OCI-LY7 (cell line): ENCODE data around the gene AADACL3. TPM values are rescaled to one million over a fixed set of nuclear protein-coding genes. Genes with fewer than 3 reads are reported as not detected.

ENCODE experiments used
- Bru-seq: library from RNA; stranded (reverse); fragments of 400-500 nt; gene quantifications from one replicate; lab custom pipeline; 2021; lab: Mats Ljungman, UMichigan
- BruChase-seq, 2 experiments: library from RNA; stranded (reverse); fragments of 400-500 nt; gene quantifications; one replicate each; lab custom pipeline; 2021; lab: Mats Ljungman, UMichigan
- BruUV-seq: library from RNA; stranded (reverse); fragments of 400-500 nt; replicated peaks from 2 replicates; lab custom pipeline; 2021; lab: Mats Ljungman, UMichigan
- CTCF ChIA-PET: fragments of 300-600 bp; sonication (Branson Sonifier 250); formaldehyde crosslinking; loops from one replicate; lab custom pipeline; 2022; ENCODE audit warnings: antibody characterized with exemption; ENCODE audit not compliant: unreplicated experiment; lab: Charles Lee
- POLR2A ChIA-PET: fragments of 300-600 bp; sonication (Branson Sonifier 250); formaldehyde crosslinking; loops from one replicate; lab custom pipeline; 2022; ENCODE audit warnings: antibody characterized with exemption; lab: Charles Lee
- DNase-seq: peaks from one replicate; pipeline ENCODE4 v3.0.0-alpha.2; 2015; ENCODE audit warnings: low spot score
- H2AFZ ChIP-seq: fragments of 200-600 bp; sonication (generic), shearing (Covaris generic); 2 replicates; pipeline ENCODE4 v1.6.1; 2014; ENCODE audit warnings: mild to moderate bottlenecking, antibody characterized with exemption, low read length, moderate library complexity
- H3K27ac ChIP-seq: fragments of 200-600 bp; sonication (generic); 2 replicates; pipeline ENCODE4 v1.5.1; 2014; ENCODE audit warnings: mixed run types, low read depth, mild to moderate bottlenecking, moderate library complexity, low read length, inconsistent platforms; ENCODE audit not compliant: poor library complexity, severe bottlenecking
- H3K36me3 ChIP-seq: fragments of 200-600 bp; sonication (generic); 2 replicates; pipeline ENCODE4 v1.6.1; 2014; ENCODE audit warnings: mild to moderate bottlenecking, antibody characterized with exemption, low read length, moderate library complexity, mixed read lengths; ENCODE audit not compliant: insufficient read depth
- H3K4me1 ChIP-seq: fragments of 200-600 bp; sonication (generic); 2 replicates; pipeline ENCODE4 v1.5.1; 2014; ENCODE audit warnings: mild to moderate bottlenecking, low read length; ENCODE audit not compliant: insufficient read depth, poor library complexity, severe bottlenecking
- H3K4me2 ChIP-seq: fragments of 200-600 bp; sonication (generic); 2 replicates; pipeline ENCODE4 v1.6.1; 2014; ENCODE audit warnings: mild to moderate bottlenecking, low read length
- H3K4me3 ChIP-seq: fragments of 200-600 bp; sonication (generic); 2 replicates; pipeline ENCODE4 v1.5.1; 2014; ENCODE audit warnings: mild to moderate bottlenecking, low read depth, low read length; ENCODE audit not compliant: poor library complexity, severe bottlenecking
- H3K79me2 ChIP-seq: fragments of 200-600 bp; sonication (generic); 2 replicates; pipeline ENCODE4 v1.6.1; 2016; ENCODE audit warnings: low read depth, mild to moderate bottlenecking, low read length, moderate library complexity, mixed read lengths; ENCODE audit not compliant: insufficient read depth
- H3K9me2 ChIP-seq: fragments of 200-600 bp; sonication (generic); 2 replicates; pipeline ENCODE4 v1.6.1; 2016; ENCODE audit warnings: mild to moderate bottlenecking, low read length, mixed read lengths; ENCODE audit not compliant: insufficient read depth
- H3K9me3 ChIP-seq: fragments of 200-600 bp; sonication (generic); 2 replicates; pipeline ENCODE4 v1.6.1; 2014; ENCODE audit warnings: mild to moderate bottlenecking, mixed run types, low read length, mixed read lengths
- H4K20me1 ChIP-seq: fragments of 200-600 bp; sonication (generic); 2 replicates; pipeline ENCODE4 v1.6.1; 2014; ENCODE audit warnings: mild to moderate bottlenecking, antibody characterized with exemption, low read length, moderate library complexity, mixed read lengths; ENCODE audit not compliant: insufficient read depth
- CTCF ChIP-seq: fragments of 200-600 bp; sonication (generic); conservative IDR thresholded peaks from 2 replicates; pipeline ENCODE4 v1.5.1; 2014; ENCODE audit warnings: mild to moderate bottlenecking, antibody characterized with exemption, low read length, moderate library complexity, mixed read lengths
- EZH2phosphoT487 ChIP-seq: fragments of 200-600 bp; sonication (generic); IDR thresholded peaks from 2 replicates; pipeline ENCODE4 v1.6.1; 2018; ENCODE audit warnings: low read depth, borderline replicate concordance, mild to moderate bottlenecking, mixed run types, antibody characterized with exemption, low read length, moderate library complexity, mixed read lengths
- intact Hi-C: fragments of 100-400 bp; cut with micrococcal nuclease; formaldehyde crosslinking; loops from one replicate; pipeline ENCODE4 v1.10.0; 2022; ENCODE audit not compliant: unreplicated experiment
- long read RNA-seq: library from polyadenylated mRNA; stranded (forward); transcript quantifications from one replicate; pipeline ENCODE4 v2.0.0, GENCODE V29; 2022
- total RNA-seq, 2 experiments: library from RNA; depleted of rRNA in 1 of 2; stranded (reverse); fragments of >200 nt in 1 of 2; shearing (Covaris generic) in 1 of 2; gene quantifications; 2 replicates each; pipeline ENCODE4 v1.2.3, GENCODE V29; 2014 to 2022

The AADACL3 gene
- total RNA-seq (2014; rRNA removed; shearing (Covaris generic)): not detected in 2 replicates
- total RNA-seq (2022): not detected in 2 replicates
- Bru-seq, nascent RNA: not detected
- BruChase-seq, experiment 1, labeled RNA remaining after a 6-hour chase: not detected
- BruChase-seq, experiment 2, labeled RNA remaining after a 2-hour chase: not detected
- long read RNA-seq: 0 reads

DNA sequence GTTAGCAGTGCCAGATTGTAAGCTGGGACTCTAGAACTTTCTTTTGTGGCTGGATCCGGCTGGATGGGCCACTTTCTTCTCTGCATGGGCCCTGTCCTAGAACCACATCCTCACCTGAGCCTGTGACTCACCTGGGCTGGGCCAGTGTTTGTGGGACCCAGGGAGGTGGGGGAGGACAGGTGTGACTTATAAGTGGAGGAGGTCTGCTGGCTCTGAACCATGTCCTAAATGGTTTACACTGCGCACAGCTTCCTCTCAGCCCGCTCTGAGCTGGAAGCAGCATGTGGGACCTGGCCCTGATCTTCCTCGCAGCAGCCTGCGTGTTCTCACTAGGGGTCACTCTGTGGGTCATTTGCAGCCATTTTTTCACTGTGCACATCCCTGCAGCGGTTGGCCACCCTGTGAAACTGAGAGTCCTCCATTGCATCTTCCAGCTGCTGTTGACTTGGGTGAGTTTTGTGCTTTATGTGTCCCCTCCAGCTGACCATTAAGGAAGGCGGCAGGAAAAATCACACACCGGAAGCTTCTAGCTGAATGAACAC is at the start of gene AADACL3:
AADACL3 (plus strand) TSS at position 215 of the 542 bp plus-strand sequence; CDS start at position 282, 67 bp downstream.
- H4K20me1 ChIP-seq: no peaks in the 10 kb centered on the region
- H3K79me2 ChIP-seq: no peaks in the 10 kb centered on the region
- no peaks in the 10 kb centered on the region for H3K9me2 ChIP-seq
- H3K27ac ChIP-seq: no peak within 1 kb of the TSS
- TF ChIP-seq CTCF (no peak), EZH2phosphoT487 (no peak)
- H3K4me1 ChIP-seq: no peaks in the 10 kb centered on the region
- no peaks in the 10 kb centered on the region for H3K9me3 ChIP-seq
- ChIA-PET CTCF (interaction anchor here (0.6 kb wide), 1 partner anchor 15 kb away, joined by 3 read pairs; no protein-coding TSS in a partner anchor), POLR2A (interaction anchor here (0.6 kb wide), 1 partner anchor 743 kb away, joined by 3 read pairs; no protein-coding TSS in a partner anchor)
- no peak within 1 kb of the TSS for H3K4me3 ChIP-seq
- H3K4me2 ChIP-seq: no peak within 1 kb of the TSS
- H2AFZ ChIP-seq: no peak within 1 kb of the TSS
- H3K36me3 ChIP-seq: no peaks in the 10 kb centered on the region
- no TSS peak for BruUV-seq
- DNase-seq: no peak
- intact Hi-C loops: no loop called here

- Histone ChIP-seq H3K36me3 (no peaks in the 10 kb centered on the region), H4K20me1 (no peaks in the 10 kb centered on the region), H3K4me2 (no peak overlapping the region), H3K4me1 (no peaks in the 10 kb centered on the region), H3K27ac (no peak overlapping the region), H3K9me3 (no peaks in the 10 kb centered on the region), H3K4me3 (no peak overlapping the region), H3K9me2 (no peaks in the 10 kb centered on the region), H3K79me2 (no peaks in the 10 kb centered on the region), H2AFZ (no peak overlapping the region)
- BruUV-seq: no TSS peak
- POLR2A ChIA-PET: no interaction called here
- DNase-seq: no peak
- intact Hi-C loops: no loop called here
- CTCF ChIA-PET: no interaction called here
- no peak for TF ChIP-seq CTCF
Observed at GRCh38 chr1:12666141-12666735, 49.7 kb upstream of the AADACL3 start.

DNA sequence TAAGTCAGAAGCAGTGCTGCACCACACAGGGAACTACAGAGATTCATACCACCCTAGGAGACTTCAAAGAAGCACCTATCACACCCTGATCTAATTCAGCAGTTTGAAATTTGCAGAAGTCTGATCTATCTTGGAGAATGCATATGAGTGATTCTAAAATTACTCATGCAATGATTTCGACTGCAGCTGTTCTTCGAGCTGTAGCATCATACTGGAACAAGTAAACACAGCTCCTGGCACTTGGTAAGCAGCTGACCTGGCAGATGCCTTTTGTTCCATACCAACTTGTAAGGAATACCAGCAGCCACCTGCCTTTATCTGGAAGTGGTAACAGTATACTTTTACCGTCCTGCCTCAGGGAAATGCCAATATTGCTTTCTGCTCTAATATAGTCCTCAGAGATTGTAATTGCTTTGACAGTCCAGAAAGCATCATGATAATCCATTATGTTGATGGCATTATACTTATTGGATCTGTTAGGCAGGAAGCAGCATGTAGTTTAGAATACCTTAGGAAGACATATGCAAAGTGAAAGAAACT is 46.3 kb upstream of the AADACL3 start:
- POLR2A ChIA-PET: no interaction called here
- no TSS peak for BruUV-seq
- CTCF ChIA-PET: no interaction called here
- no peaks in the 10 kb centered on the region for H3K36me3 ChIP-seq
- no peaks in the 10 kb centered on the region for H4K20me1 ChIP-seq
- no peaks in the 10 kb centered on the region for H3K4me1 ChIP-seq
- DNase-seq: no peak
- no peaks in the 10 kb centered on the region for H3K9me2 ChIP-seq
- no peak overlapping the region for H3K27ac ChIP-seq
- TF ChIP-seq CTCF (no peak), EZH2phosphoT487 (no peak)
- no peak overlapping the region for H3K4me2 ChIP-seq
- intact Hi-C loops: no loop called here
- no peak overlapping the region for H3K4me3 ChIP-seq
- H2AFZ ChIP-seq: no peak overlapping the region
- H3K9me3 ChIP-seq: no peaks in the 10 kb centered on the region
- H3K79me2 ChIP-seq: no peaks in the 10 kb centered on the region
